H1 (cell line): ENCODE measurements around the gene ABI3. TPM values are rescaled to one million over a fixed set of nuclear protein-coding genes. Genes with fewer than 3 reads are reported as not detected.

Experiments
- CTCF ChIA-PET: fragments of 300-600 bp; sonication (Branson Sonifier 250); formaldehyde crosslinking; loops from one replicate; lab custom pipeline; 2021; ENCODE audit not compliant: partially characterized antibody; lab: Charles Lee
- POLR2A ChIA-PET: fragments of 300-600 bp; sonication (Branson Sonifier 250); formaldehyde crosslinking; loops from one replicate; lab custom pipeline; 2021; ENCODE audit warnings: inconsistent platforms; ENCODE audit not compliant: partially characterized antibody; lab: Charles Lee
- DNase-seq, 2 experiments: peaks; one replicate each; pipeline versions ENCODE4 v3.0.0 to v3.0.0-alpha.2; 2010 to 2022; ENCODE audit warnings: low spot score in 2 of 2, low read depth in 1 of 2, mixed read lengths in 1 of 2
- FAIRE-seq: peaks from 2 replicates; lab custom pipeline; 2011; peaks lifted over from hg19 to GRCh38; lab: Jason Lieb, UNC
- H2AFZ ChIP-seq: 2 replicates; pipeline ENCODE4 v1.8.1; 2012; ENCODE audit warnings: low read length, inconsistent platforms
- H2AK5ac ChIP-seq: 2 replicates; pipeline ENCODE4 v1.6.1; 2013; ENCODE audit warnings: low read depth, low read length
- H2BK120ac ChIP-seq: replicated peaks from 2 replicates; pipeline ENCODE3; 2013; ENCODE audit warnings: low read depth, low read length, inconsistent platforms
- H2BK12ac ChIP-seq: 2 replicates; pipeline ENCODE4 v1.6.1; 2013; ENCODE audit warnings: low read depth, low read length
- H2BK15ac ChIP-seq: 2 replicates; pipeline ENCODE4 v1.6.1; 2013; ENCODE audit warnings: low read length
- H2BK20ac ChIP-seq: 2 replicates; pipeline ENCODE4 v1.6.1; 2013; ENCODE audit warnings: low read length
- H2BK5ac ChIP-seq: 2 replicates; pipeline ENCODE4 v1.6.1; 2013; ENCODE audit warnings: low read depth, low read length
- H3K14ac ChIP-seq: 2 replicates; pipeline ENCODE4 v1.6.1; 2013; ENCODE audit warnings: inconsistent platforms; ENCODE audit not compliant: insufficient read length
- H3K18ac ChIP-seq: 2 replicates; pipeline ENCODE4 v1.6.1; 2013; ENCODE audit warnings: low read length; ENCODE audit errors: extremely low read depth
- H3K23ac ChIP-seq: 2 replicates; pipeline ENCODE4 v1.6.1; 2013; ENCODE audit warnings: inconsistent platforms; ENCODE audit not compliant: insufficient read length
- H3K23me2 ChIP-seq: 2 replicates; pipeline ENCODE4 v1.6.1; 2013; ENCODE audit warnings: low read depth, low read length
- H3K27ac ChIP-seq: 2 replicates; pipeline ENCODE4 v1.6.1; 2011; ENCODE audit warnings: low read depth, low read length, inconsistent platforms
- H3K27me3 ChIP-seq, 4 experiments: replicated peaks in 1 of 4; 1 replicate in 1 of 4; 2 replicates in 3 of 4; pipeline versions ENCODE4 v1.6.1 to v1.8.1; 2011 to 2013; ENCODE audit warnings: low read length in 3 of 4, mild to moderate bottlenecking in 3 of 4, inconsistent platforms in 2 of 4, mixed read lengths in 2 of 4, moderate library complexity in 1 of 4; ENCODE audit not compliant: control insufficient read depth in 3 of 4, insufficient read depth in 3 of 4; ENCODE audit errors: extremely low read depth in 1 of 4
- H3K36me3 ChIP-seq, 4 experiments: 2 replicates each; pipeline versions ENCODE4 v1.6.1 to v1.8.1; 2011 to 2013; ENCODE audit warnings: mild to moderate bottlenecking in 4 of 4, low read length in 3 of 4, moderate library complexity in 2 of 4, control low read depth in 1 of 4, inconsistent platforms in 1 of 4; ENCODE audit not compliant: insufficient read depth in 4 of 4, control insufficient read depth in 2 of 4
- H3K4ac ChIP-seq: replicated peaks from 2 replicates; pipeline ENCODE3; 2013; ENCODE audit warnings: low read length, low read depth, mixed read lengths, inconsistent platforms; ENCODE audit not compliant: insufficient read length
- H3K4me1 ChIP-seq, 4 experiments: replicated peaks in 1 of 4; 1 replicate in 1 of 4; 2 replicates in 3 of 4; pipeline versions ENCODE4 v1.6.1 to v1.8.1; 2011 to 2013; ENCODE audit warnings: low read length in 3 of 4, inconsistent platforms in 2 of 4, mixed read lengths in 1 of 4; ENCODE audit not compliant: insufficient read depth in 4 of 4, control insufficient read depth in 3 of 4
- H3K4me2 ChIP-seq, 2 experiments: 2 replicates each; pipeline versions ENCODE4 v1.6.1 to v1.8.1; 2011 to 2013; ENCODE audit warnings: low read depth in 2 of 2, low read length in 2 of 2, control low read depth in 1 of 2, inconsistent platforms in 1 of 2, mild to moderate bottlenecking in 1 of 2; ENCODE audit not compliant: insufficient read depth in 1 of 2
- H3K4me3 ChIP-seq, 4 experiments: fragments of 200-600, 300-600 bp in 1 of 4; sonication (generic), shearing (Covaris generic), sonication (Bioruptor Twin) in 1 of 4; 2 replicates each; pipeline versions ENCODE4 v1.5.1 to v1.8.1; 2011 to 2016; ENCODE audit warnings: low read length in 4 of 4, low read depth in 3 of 4, control low read depth in 2 of 4, inconsistent platforms in 2 of 4, mild to moderate bottlenecking in 2 of 4, mixed read lengths in 1 of 4, moderate library complexity in 1 of 4; ENCODE audit not compliant: insufficient read depth in 2 of 4; ENCODE audit errors: extremely low read depth in 1 of 4
- H3K56ac ChIP-seq: replicated peaks from 2 replicates; pipeline ENCODE3; 2013; ENCODE audit warnings: low read depth, mild to moderate bottlenecking, mixed read lengths, low read length, inconsistent platforms; ENCODE audit not compliant: insufficient read length
- H3K79me1 ChIP-seq: 2 replicates; pipeline ENCODE4 v1.6.1; 2013; ENCODE audit warnings: low read depth, low read length, control low read depth
- H3K79me2 ChIP-seq, 2 experiments: 2 replicates each; pipeline versions ENCODE4 v1.6.1 to v1.8.1; 2012 to 2013; ENCODE audit warnings: low read length in 2 of 2, mild to moderate bottlenecking in 2 of 2, inconsistent platforms in 1 of 2; ENCODE audit not compliant: insufficient read depth in 2 of 2, control insufficient read depth in 1 of 2
- H3K9ac ChIP-seq, 4 experiments: replicated peaks in 1 of 4; 1 replicate in 1 of 4; 2 replicates in 3 of 4; pipeline versions ENCODE4 v1.6.1 to v1.8.1; 2011 to 2013; ENCODE audit warnings: low read depth in 3 of 4, low read length in 3 of 4, control low read depth in 2 of 4, mild to moderate bottlenecking in 2 of 4, moderate library complexity in 2 of 4, inconsistent platforms in 1 of 4; ENCODE audit errors: extremely low read depth in 1 of 4
- H3K9me3 ChIP-seq, 2 experiments: 2 replicates each; pipeline versions ENCODE4 v1.6.1 to v1.8.1; 2012 to 2013; ENCODE audit warnings: mild to moderate bottlenecking in 2 of 2, moderate library complexity in 2 of 2, control low read depth in 1 of 2, inconsistent platforms in 1 of 2, low read depth in 1 of 2, low read length in 1 of 2, mixed read lengths in 1 of 2; ENCODE audit not compliant: insufficient read depth in 2 of 2
- H4K20me1 ChIP-seq, 2 experiments: replicated peaks in 1 of 2; 2 replicates each; pipeline versions ENCODE3 to v1.8.1; 2011 to 2013; ENCODE audit warnings: inconsistent platforms in 2 of 2, low read length in 2 of 2, mild to moderate bottlenecking in 1 of 2; ENCODE audit not compliant: insufficient read depth in 2 of 2, control insufficient read depth in 1 of 2
- H4K5ac ChIP-seq: 2 replicates; pipeline ENCODE4 v1.6.1; 2013; ENCODE audit warnings: low read length, low read depth, mixed read lengths, inconsistent platforms; ENCODE audit not compliant: insufficient read length
- H4K8ac ChIP-seq: 2 replicates; pipeline ENCODE4 v1.8.0; 2013; ENCODE audit warnings: mild to moderate bottlenecking, moderate library complexity, low read length, inconsistent platforms; ENCODE audit not compliant: insufficient read depth; ENCODE audit errors: extremely low read depth
- H4K91ac ChIP-seq: replicated peaks from 2 replicates; pipeline ENCODE3; 2013; ENCODE audit warnings: low read length, mixed read lengths, inconsistent platforms; ENCODE audit not compliant: insufficient read length
- BCL11A ChIP-seq, 2 experiments: IDR thresholded peaks; one replicate each; pipeline ENCODE4 v1.6.1; 2011; ENCODE audit warnings: low read depth in 2 of 2, low read length in 2 of 2, mild to moderate bottlenecking in 2 of 2
- CBX8 ChIP-seq: fragments of 300-800, 300-1000 bp; sonication (generic); IDR thresholded peaks from 2 replicates; pipeline ENCODE4 v1.7.1; 2016; ENCODE audit warnings: low read depth, low read length, borderline replicate concordance
- EZH2 ChIP-seq: fragments of 200-600 bp; sonication (generic); IDR thresholded peaks from 2 replicates; pipeline ENCODE4 v1.7.1; 2012; ENCODE audit warnings: low read depth, mild to moderate bottlenecking, moderate library complexity, low read length, inconsistent platforms; ENCODE audit not compliant: severe bottlenecking
- HDAC6 ChIP-seq: IDR thresholded peaks from one replicate; pipeline ENCODE4 v1.7.1; 2012; ENCODE audit warnings: low read depth, mild to moderate bottlenecking, inconsistent platforms, low read length, moderate library complexity
- KDM1A ChIP-seq: fragments of 200-600, 300-600 bp; sonication (generic); IDR thresholded peaks from 2 replicates; pipeline ENCODE4 v1.7.1; 2016; ENCODE audit warnings: mild to moderate bottlenecking, low read length, borderline replicate concordance
- SP1 ChIP-seq: IDR thresholded peaks from 2 replicates; pipeline ENCODE4 v1.6.1; 2011; ENCODE audit warnings: low read depth, low read length
- SUZ12 ChIP-seq: fragments of 200-600 bp; sonication (generic); IDR thresholded peaks from 2 replicates; pipeline ENCODE4 v1.6.1; 2012; ENCODE audit warnings: mild to moderate bottlenecking, inconsistent platforms, low read length, moderate library complexity, mixed read lengths
- ZNF274 ChIP-seq: IDR thresholded peaks from 2 replicates; pipeline ENCODE4 v1.7.0; 2012; ENCODE audit warnings: low read length, borderline replicate concordance; ENCODE audit errors: extremely low read depth
- WGBS, 2 experiments: shearing (Covaris generic) in 1 of 2; methylation state at CpG; one replicate each; pipeline versions ENCODE4 v1.1.6 to v1.1.7; 2013 to 2015; ENCODE audit warnings: low lambda C conversion rate in 2 of 2, mixed read lengths in 2 of 2, inconsistent platforms in 1 of 2, low coverage in 1 of 2, missing lambda C conversion rate in 1 of 2; ENCODE audit not compliant: insufficient replicate concordance in 2 of 2, insufficient coverage in 1 of 2, insufficient read length in 1 of 2; ENCODE audit errors: extremely low coverage in 1 of 2, missing lambda C conversion rate in 1 of 2; 5-methylcytosine and 5-hydroxymethylcytosine counted together
- polyA plus RNA-seq, 7 experiments: library from polyadenylated mRNA; depleted of rRNA in 3 of 7; stranded (reverse) in 5 of 7; unstranded in 2 of 7; fragments of >200 nt in 5 of 7; fragments of 200-250 nt in 2 of 7; gene quantifications; 1 replicate in 5 of 7; 2 replicates in 1 of 7; 4 replicates in 1 of 7; pipeline versions ENCODE4 v1.2.1 to v1.2.3, GENCODE V29; 2011 to 2013; ENCODE audit warnings: missing spikeins in 2 of 7, mixed read lengths in 2 of 7
- total RNA-seq: library from RNA; stranded (reverse); fragmentation: NEBNext Ultra II Directional; extraction: Animal tissue kit (Norgen Biotek cat#: 25700); gene quantifications from 2 replicates; pipeline ENCODE4 v1.2.1, GENCODE V29; 2021

The ABI3 gene
- total and polyA plus RNA-seq, 2 of the 8 experiments (the other 6 are each of a cell fraction or from before 2014, with no cell fraction given) = 1.3 to 2.5 TPM

- Histone ChIP-seq H3K18ac (no peak overlapping the region), H3K27ac (no peak overlapping the region), H3K79me2 (no peaks in the 10 kb centered on the region), H4K91ac (no peak overlapping the region), H4K8ac (no peak overlapping the region; the same call in none of the 2 replicates), H2BK12ac (no peak overlapping the region), H3K27me3 (peaks cover 14 to 50% (median 41%) of the 10 kb centered on the region in 4 experiments), H2BK5ac (no peak overlapping the region), H3K14ac (no peak overlapping the region), H3K4me1 (peaks cover 0 to 2% (median 0%) of the 10 kb centered on the region in 4 experiments; a peak in 1 of 7 replicates), H3K36me3 (no peaks in the 10 kb centered on the region), H3K23ac (no peak overlapping the region), H4K20me1 (no peaks in the 10 kb centered on the region), H2BK15ac (no peak overlapping the region), H3K4ac (no peak overlapping the region), H2BK120ac (no peak overlapping the region), H2AK5ac (no peak overlapping the region), H3K9me3 (no peaks in the 10 kb centered on the region), H2AFZ (no peak overlapping the region), H3K79me1 (no peaks in the 10 kb centered on the region), H3K9ac (no peak overlapping the region; a peak in 1 of 7 replicates), H3K4me2 (peak overlapping the region; percentile 74 to 83), H3K23me2 (peaks cover 14% of the 10 kb centered on the region), H3K56ac (no peak overlapping the region), H2BK20ac (no peak overlapping the region), H3K4me3 (peak overlapping the region; percentile 69 to 82 (median 76)), H4K5ac (no peak overlapping the region)
- ChIA-PET CTCF (interaction anchor here (0.7 to 6.5 kb wide), 10 partner anchors 8 to 1026 kb away, joined by 3 to 43 read pairs (median 4); no protein-coding TSS in a partner anchor), POLR2A (interaction anchor here (0.5 to 1.6 kb wide), 6 partner anchors 12 to 179 kb away, joined by 3 to 6 read pairs (median 3); no protein-coding TSS in a partner anchor)
- WGBS, 2 experiments = 27% methylated on average over 8 of the region's 36 CpGs; no CpG with 5 or more reads in 1 of the 2 experiments
- FAIRE-seq = no peak
- no peak for DNase-seq
- TF ChIP-seq BCL11A (IDR thresholded peaks at IDR 0.05; ENCODE audit: low read depth in 2 of 2, low read length in 2 of 2) (no peak), ZNF274 (no peak), KDM1A (peak; percentile 95), SUZ12 (no peak), SP1 (no peak), CBX8 (no peak), EZH2 (peak; percentile 21), HDAC6 (no peak)
Observed at GRCh38 chr17:49229805-49230600, 19.5 kb downstream of the ABI3 start.
